IMR-90 (cell line): ENCODE results near the gene RCL1. TPM values are rescaled to one million over a fixed set of nuclear protein-coding genes. Genes with fewer than 3 reads are reported as not detected.
A peak's percentile ranks its signal among the peaks of the same experiment; 100 is the strongest.

ENCODE experiments used
- ATAC-seq: fragments of 200-7000 bp; cut with Tn5 transposase; 2 replicates; pipeline ENCODE4 v1.9.1; 2020; ENCODE audit warnings: low read depth, mild to moderate bottlenecking, moderate library complexity
- BruUV-seq: library from RNA; stranded (reverse); fragments of 400-500 nt; replicated peaks from 2 replicates; lab custom pipeline; 2021; lab: Mats Ljungman, UMichigan
- CTCF ChIA-PET: fragments of 300-600 bp; formaldehyde crosslinking; extraction: SDS; loops from one replicate; lab custom pipeline; 2021; ENCODE audit warnings: antibody characterized with exemption; lab: Yijun Ruan, JAX
- POLR2A ChIA-PET: fragments of 300-600 bp; sonication (Branson Sonifier 250); formaldehyde crosslinking; loops from one replicate; lab custom pipeline; 2022; ENCODE audit warnings: antibody characterized with exemption; ENCODE audit not compliant: unreplicated experiment; lab: Charles Lee
- DNase-seq: peaks from one replicate; pipeline ENCODE4 v3.0.0; 2013
- H2AFZ ChIP-seq: replicated peaks from 2 replicates; pipeline ENCODE3; 2013; ENCODE audit warnings: low read length, mild to moderate bottlenecking; ENCODE audit not compliant: poor library complexity
- H2AK5ac ChIP-seq: 2 replicates; pipeline ENCODE4 v1.6.1; 2013; ENCODE audit warnings: low read depth, low read length, inconsistent platforms
- H2AK9ac ChIP-seq: replicated peaks from 2 replicates; pipeline ENCODE3; 2013; ENCODE audit warnings: mild to moderate bottlenecking, low read depth, low read length, moderate library complexity; ENCODE audit not compliant: poor library complexity
- H2BK120ac ChIP-seq: 2 replicates; pipeline ENCODE4 v1.6.1; 2013; ENCODE audit warnings: low read depth, low read length, inconsistent platforms
- H2BK15ac ChIP-seq: 3 replicates; pipeline ENCODE4 v1.6.1; 2013; ENCODE audit warnings: low read depth, low read length, inconsistent platforms
- H2BK20ac ChIP-seq: 2 replicates; pipeline ENCODE4 v1.6.1; 2013; ENCODE audit warnings: low read depth, mild to moderate bottlenecking, inconsistent platforms, low read length, moderate library complexity
- H2BK5ac ChIP-seq: 2 replicates; pipeline ENCODE4 v1.6.1; 2013; ENCODE audit warnings: mild to moderate bottlenecking, low read depth, low read length, inconsistent platforms; ENCODE audit not compliant: poor library complexity, severe bottlenecking
- H3K14ac ChIP-seq: replicated peaks from 2 replicates; pipeline ENCODE4 v1.6.1; 2013; ENCODE audit warnings: low read depth, low read length, inconsistent platforms
- H3K18ac ChIP-seq: 2 replicates; pipeline ENCODE4 v1.6.1; 2013; ENCODE audit warnings: low read depth, low read length, control low read depth
- H3K23ac ChIP-seq: 2 replicates; pipeline ENCODE4 v1.6.1; 2013; ENCODE audit warnings: low read depth, low read length, inconsistent platforms
- H3K27ac ChIP-seq: 2 replicates; pipeline ENCODE4 v1.5.1; 2013; ENCODE audit warnings: mild to moderate bottlenecking, control low read depth, low read length; ENCODE audit not compliant: insufficient read depth
- H3K27me3 ChIP-seq: 2 replicates; pipeline ENCODE4 v1.6.1; 2013; ENCODE audit warnings: low read length; ENCODE audit not compliant: control insufficient read depth, insufficient read depth
- H3K36me3 ChIP-seq: 2 replicates; pipeline ENCODE4 v1.6.1; 2013; ENCODE audit warnings: low read length, mixed read lengths; ENCODE audit not compliant: control insufficient read depth, insufficient read depth
- H3K4ac ChIP-seq: 2 replicates; pipeline ENCODE4 v1.6.1; 2013; ENCODE audit warnings: low read depth, low read length, inconsistent platforms
- H3K4me1 ChIP-seq: 2 replicates; pipeline ENCODE4 v1.6.1; 2013; ENCODE audit warnings: low read length, mixed read lengths; ENCODE audit not compliant: control insufficient read depth, insufficient read depth
- H3K4me2 ChIP-seq: 2 replicates; pipeline ENCODE4 v1.6.1; 2013; ENCODE audit warnings: low read depth, mild to moderate bottlenecking, control low read depth, low read length, moderate library complexity
- H3K4me3 ChIP-seq: 2 replicates; pipeline ENCODE4 v1.5.1; 2013; ENCODE audit warnings: low read depth, mild to moderate bottlenecking, control low read depth, low read length, moderate library complexity; ENCODE audit not compliant: insufficient read depth
- H3K56ac ChIP-seq: 2 replicates; pipeline ENCODE4 v1.6.1; 2013; ENCODE audit warnings: low read length, inconsistent platforms; ENCODE audit not compliant: insufficient read depth; ENCODE audit errors: extremely low read depth
- H3K79me1 ChIP-seq, 2 experiments: 2 replicates each; pipeline ENCODE4 v1.6.1; 2013; ENCODE audit warnings: low read length in 2 of 2, inconsistent platforms in 1 of 2, low read depth in 1 of 2
- H3K9ac ChIP-seq: 2 replicates; pipeline ENCODE4 v1.6.1; 2013; ENCODE audit warnings: low read depth, low read length, control low read depth
- H3K9me1 ChIP-seq: 2 replicates; pipeline ENCODE4 v1.6.1; 2013; ENCODE audit warnings: low read length, inconsistent platforms; ENCODE audit not compliant: insufficient read depth
- H3K9me3 ChIP-seq: 2 replicates; pipeline ENCODE4 v1.6.1; 2013; ENCODE audit warnings: low read length; ENCODE audit not compliant: control insufficient read depth, insufficient read depth
- H4K20me1 ChIP-seq: 2 replicates; pipeline ENCODE4 v1.6.1; 2013; ENCODE audit warnings: low read length, inconsistent platforms; ENCODE audit not compliant: insufficient read depth
- H4K5ac ChIP-seq: 2 replicates; pipeline ENCODE4 v1.6.1; 2013; ENCODE audit warnings: mild to moderate bottlenecking, low read depth, low read length, control low read depth
- H4K8ac ChIP-seq, 2 experiments: 2 replicates each; pipeline ENCODE4 v1.6.1; 2013; ENCODE audit warnings: low read depth in 2 of 2, low read length in 2 of 2, control low read depth in 1 of 2, inconsistent platforms in 1 of 2
- H4K91ac ChIP-seq: 2 replicates; pipeline ENCODE4 v1.6.1; 2013; ENCODE audit warnings: low read depth, low read length, inconsistent platforms; ENCODE audit not compliant: insufficient read depth
- BHLHE40 ChIP-seq: fragments of 150-350 bp; IDR thresholded peaks from 2 replicates; pipeline ENCODE4 v1.6.1; 2016; ENCODE audit warnings: mild to moderate bottlenecking, low read depth, low read length
- CEBPB ChIP-seq: IDR thresholded peaks from 2 replicates; pipeline ENCODE4 v1.6.1; 2012; ENCODE audit warnings: low read depth, low read length, improper control_type of control experiment
- RFX5 ChIP-seq: IDR thresholded peaks from 2 replicates; pipeline ENCODE4 v1.8.0; 2012; ENCODE audit warnings: low read depth, mild to moderate bottlenecking, low read length, moderate library complexity
- SMC3 ChIP-seq: fragments of 150-350 bp; IDR thresholded peaks from 2 replicates; pipeline ENCODE4 v1.6.1; 2016; ENCODE audit warnings: low read depth, mild to moderate bottlenecking, antibody characterized with exemption, low read length, moderate library complexity
- WGBS, 2 experiments: methylation state at CpG; one replicate each; pipeline versions ENCODE4 v1.1.5 to v1.1.7; 2013; ENCODE audit warnings: missing lambda C conversion rate in 2 of 2; ENCODE audit not compliant: insufficient read length in 1 of 2; ENCODE audit errors: extremely low coverage in 2 of 2; 5-methylcytosine and 5-hydroxymethylcytosine counted together
- dilution Hi-C: fragments of 300-500 bp; cut with HindIII; formaldehyde crosslinking; loops from one replicate; pipeline ENCODE4 v1.14.3; 2018; ENCODE audit warnings: low sequenced_read_pairs; ENCODE audit not compliant: unreplicated experiment
- in situ Hi-C: fragments of 300-500 bp; cut with MboI; formaldehyde crosslinking; loops from 3 replicates; pipeline ENCODE4 v1.14.3; 2019; ENCODE audit warnings: low sequenced_read_pairs, inconsistent platforms, mixed read lengths
- intact Hi-C: fragments of 100-400 bp; cut with micrococcal nuclease; formaldehyde crosslinking; loops from 2 replicates; pipeline ENCODE4 v1.10.0; 2022
- polyA plus RNA-seq, 3 experiments: library from polyadenylated mRNA; depleted of rRNA; stranded (reverse); fragments of >200 nt; gene quantifications; 2 replicates each; pipeline ENCODE4 v1.2.3, GENCODE V29; 2012; ENCODE audit warnings: low replicate concordance in 1 of 3
- total RNA-seq: library from RNA; depleted of rRNA; stranded (reverse); fragments of >200 nt; gene quantifications from 2 replicates; pipeline ENCODE4 v1.2.3, GENCODE V29; 2012
- TF ChIP-seq, protein P1 (sequence below): fragments of 150-350 bp; IDR thresholded peaks from 2 replicates; pipeline ENCODE4 v1.6.1; 2017; ENCODE audit warnings: mild to moderate bottlenecking, antibody characterized with exemption, low read length, low read depth

The RCL1 gene
- total and polyA plus RNA-seq, 2 of the 4 experiments (the other 2 are of a cell fraction): 12.3 to 13.8 TPM

- TF ChIP-seq RFX5: no peak
Observed at GRCh38 chr9:4861736-4862451, 69.2 kb downstream of the RCL1 start (continued).

DNA sequence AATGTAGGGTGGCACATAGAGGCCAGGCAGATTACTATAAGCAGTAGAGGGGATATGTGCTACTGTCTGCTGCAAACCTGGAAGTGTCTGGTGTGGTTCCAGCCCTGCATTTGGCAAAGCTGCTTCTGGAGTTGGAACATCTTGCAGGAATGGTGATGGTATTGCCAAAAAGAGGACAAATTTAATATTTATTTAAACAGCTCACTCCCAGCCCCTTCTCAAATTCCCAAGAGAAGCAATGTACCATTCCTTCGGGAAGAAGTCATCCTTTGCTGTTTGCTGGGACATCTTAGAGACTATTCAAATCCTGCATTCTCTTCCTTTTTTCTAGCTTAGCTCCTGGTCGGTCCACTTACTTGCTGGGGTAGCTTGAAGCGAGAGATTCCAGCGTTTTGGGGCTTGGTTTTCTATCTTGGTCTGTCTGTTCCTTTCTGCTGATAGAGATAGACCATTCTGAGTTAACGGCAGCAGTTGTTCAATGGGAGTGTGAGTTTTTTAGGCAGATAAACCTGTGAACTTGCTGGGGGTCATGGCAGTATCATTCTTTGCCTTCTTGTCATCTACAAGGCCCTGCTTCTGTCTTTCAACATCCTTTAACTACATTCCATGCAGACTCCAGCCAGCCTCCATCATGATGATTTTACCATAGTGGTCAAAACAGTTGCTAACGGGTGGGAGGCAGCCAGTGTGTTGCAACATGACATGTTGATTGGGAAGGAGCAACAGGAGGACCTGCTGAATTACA, 69.9 kb downstream of the RCL1 start:
- Histone ChIP-seq H2AK9ac (no peak overlapping the region), H2BK5ac (no peak overlapping the region), H3K9me1 (peaks cover 7% of the 10 kb centered on the region; the same call in 1 of the 2 replicates), H4K8ac (no peak overlapping the region), H3K27ac (no peak overlapping the region), H2AK5ac (no peak overlapping the region), H3K18ac (no peak overlapping the region), H2BK20ac (no peak overlapping the region), H3K23ac (no peak overlapping the region), H3K79me1 (peaks cover 0 to 3% of the 10 kb centered on the region in 2 experiments; a peak in 2 of 4 replicates), H3K9me3 (no peaks in the 10 kb centered on the region), H3K36me3 (0 out of 2 replicates have a peak, but pooled peaks cover 2% of the 10 kb centered on the region), H3K4me3 (no peak overlapping the region), H2BK120ac (no peak overlapping the region), H3K14ac (no peak overlapping the region), H4K20me1 (no peaks in the 10 kb centered on the region), H3K9ac (no peak overlapping the region), H2AFZ (no peak overlapping the region), H3K4ac (no peak overlapping the region), H3K27me3 (no peaks in the 10 kb centered on the region), H3K4me2 (no peak overlapping the region), H3K56ac (no peak overlapping the region), H4K5ac (no peak overlapping the region), H3K4me1 (no peaks in the 10 kb centered on the region; the same call in 1 of the 2 replicates), H2BK15ac (no peak overlapping the region), H4K91ac (no peak overlapping the region)
- dilution Hi-C loops: no loop called here
- POLR2A ChIA-PET: no interaction called here
- CTCF ChIA-PET: no interaction called here
- no CpG with 5 or more reads among the region's 6 CpGs for WGBS, 2 experiments
- in situ Hi-C loops: no loop called here
- no TSS peak for BruUV-seq
- DNase-seq (peak; percentile 51), ATAC-seq (peak; percentile 59)
- TF ChIP-seq CEBPB: peak; percentile 70
- no peak for TF ChIP-seq SMC3
- TF ChIP-seq, protein P1, sequence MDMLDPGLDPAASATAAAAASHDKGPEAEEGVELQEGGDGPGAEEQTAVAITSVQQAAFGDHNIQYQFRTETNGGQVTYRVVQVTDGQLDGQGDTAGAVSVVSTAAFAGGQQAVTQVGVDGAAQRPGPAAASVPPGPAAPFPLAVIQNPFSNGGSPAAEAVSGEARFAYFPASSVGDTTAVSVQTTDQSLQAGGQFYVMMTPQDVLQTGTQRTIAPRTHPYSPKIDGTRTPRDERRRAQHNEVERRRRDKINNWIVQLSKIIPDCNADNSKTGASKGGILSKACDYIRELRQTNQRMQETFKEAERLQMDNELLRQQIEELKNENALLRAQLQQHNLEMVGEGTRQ: no peak
- no peak for TF ChIP-seq BHLHE40
- intact Hi-C loops: loop anchor here (5.0 kb wide), 1 partner anchor 70 kb away; the partner anchor contains the start of gene RCL1
